ENCODE data around the gene ST6GALNAC3.

- no peak for TF ChIP-seq EZH2 (IDR thresholded peaks at IDR 0.05; ENCODE audit: borderline replicate concordance)
- TF ChIP-seq CTCF (IDR thresholded peaks at IDR 0.05; ENCODE audit: poor library complexity) = no peak
Measured at GRCh38 chr1:76548513-76549100, 474.1 kb downstream of the ST6GALNAC3 start.

All from hepatocyte (in vitro differentiated cells).